Astrocyte of the cerebellum (primary cell): Measurements from ENCODE around the gene CACTIN.

Experiments used
- DNase-seq: peaks from one replicate; pipeline ENCODE4 v3.0.0-alpha.2; 2011; ENCODE audit warnings: low read depth
- H3K4me3 ChIP-seq: 2 replicates; pipeline ENCODE4 v1.5.1; 2011; ENCODE audit warnings: mild to moderate bottlenecking, low read depth, low read length, moderate library complexity
- in situ Hi-C: cut with HindIII; loops from 2 replicates; pipeline ENCODE4 v1.10.0; 2017; ENCODE audit warnings: low sequenced_read_pairs
- TF ChIP-seq, protein P1 (sequence below): IDR thresholded peaks from 2 replicates; pipeline ENCODE4 v1.5.1; 2012; ENCODE audit warnings: low read length, low read depth, moderate library complexity, mild to moderate bottlenecking; ENCODE audit errors: missing control alignments

The CACTIN gene

DNA sequence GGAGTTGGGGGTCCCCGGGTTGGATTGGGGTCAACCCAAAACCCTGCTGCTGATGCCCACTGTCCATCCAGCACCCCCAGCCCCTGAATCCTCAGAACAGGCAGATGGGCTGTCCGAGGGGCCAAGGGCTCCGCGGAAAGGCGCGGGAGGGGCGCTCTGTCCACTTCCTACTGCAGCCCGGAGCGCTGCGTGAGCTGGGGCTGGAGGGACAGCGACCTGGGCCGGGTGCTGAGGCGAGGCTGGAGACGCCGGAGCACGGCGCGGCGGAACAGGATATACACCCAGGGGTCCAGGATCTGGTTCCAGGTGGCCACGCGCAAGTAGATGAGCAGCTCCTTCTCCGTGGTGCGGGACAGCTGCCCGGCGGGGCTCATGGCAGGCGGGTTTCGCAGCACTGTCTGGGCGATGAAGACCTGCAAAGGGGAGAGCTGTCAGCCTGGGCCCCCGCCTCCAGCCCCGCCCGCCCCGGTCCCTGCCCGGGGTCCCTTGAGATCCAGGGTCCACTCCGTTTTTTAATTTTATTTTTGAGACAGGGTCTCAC, 31.0 kb downstream of the CACTIN start:
- TF ChIP-seq, protein P1, sequence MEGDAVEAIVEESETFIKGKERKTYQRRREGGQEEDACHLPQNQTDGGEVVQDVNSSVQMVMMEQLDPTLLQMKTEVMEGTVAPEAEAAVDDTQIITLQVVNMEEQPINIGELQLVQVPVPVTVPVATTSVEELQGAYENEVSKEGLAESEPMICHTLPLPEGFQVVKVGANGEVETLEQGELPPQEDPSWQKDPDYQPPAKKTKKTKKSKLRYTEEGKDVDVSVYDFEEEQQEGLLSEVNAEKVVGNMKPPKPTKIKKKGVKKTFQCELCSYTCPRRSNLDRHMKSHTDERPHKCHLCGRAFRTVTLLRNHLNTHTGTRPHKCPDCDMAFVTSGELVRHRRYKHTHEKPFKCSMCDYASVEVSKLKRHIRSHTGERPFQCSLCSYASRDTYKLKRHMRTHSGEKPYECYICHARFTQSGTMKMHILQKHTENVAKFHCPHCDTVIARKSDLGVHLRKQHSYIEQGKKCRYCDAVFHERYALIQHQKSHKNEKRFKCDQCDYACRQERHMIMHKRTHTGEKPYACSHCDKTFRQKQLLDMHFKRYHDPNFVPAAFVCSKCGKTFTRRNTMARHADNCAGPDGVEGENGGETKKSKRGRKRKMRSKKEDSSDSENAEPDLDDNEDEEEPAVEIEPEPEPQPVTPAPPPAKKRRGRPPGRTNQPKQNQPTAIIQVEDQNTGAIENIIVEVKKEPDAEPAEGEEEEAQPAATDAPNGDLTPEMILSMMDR, result no peak
- no peak overlapping the region for H3K4me3 ChIP-seq
- no peak for DNase-seq
- in situ Hi-C loops, result no loop called here

DNA sequence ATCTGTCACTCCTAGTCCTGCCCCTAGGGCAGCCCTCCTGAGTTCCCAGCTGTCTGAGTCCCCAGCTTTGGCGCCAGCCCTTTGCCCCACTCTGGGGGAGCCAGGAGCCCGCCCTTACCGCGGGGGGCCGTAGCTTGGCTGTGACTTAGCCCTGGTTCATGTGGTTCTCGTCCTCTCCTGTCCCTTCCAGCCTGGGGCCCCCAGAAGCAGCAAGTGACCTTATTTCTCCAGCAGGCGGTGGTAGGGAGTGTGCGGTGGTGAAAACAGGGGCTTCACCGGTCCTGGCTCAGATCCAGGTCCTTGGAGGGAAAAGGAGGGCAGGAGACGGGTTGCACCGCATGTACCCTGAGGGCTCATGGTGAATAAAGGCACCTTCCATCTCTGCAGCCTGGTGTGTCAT, 33.4 kb downstream of the CACTIN start:
- no peak overlapping the region for H3K4me3 ChIP-seq
- TF ChIP-seq, protein P1, result peak; percentile 18
- no peak for DNase-seq
- in situ Hi-C loops, result no loop called here

DNA sequence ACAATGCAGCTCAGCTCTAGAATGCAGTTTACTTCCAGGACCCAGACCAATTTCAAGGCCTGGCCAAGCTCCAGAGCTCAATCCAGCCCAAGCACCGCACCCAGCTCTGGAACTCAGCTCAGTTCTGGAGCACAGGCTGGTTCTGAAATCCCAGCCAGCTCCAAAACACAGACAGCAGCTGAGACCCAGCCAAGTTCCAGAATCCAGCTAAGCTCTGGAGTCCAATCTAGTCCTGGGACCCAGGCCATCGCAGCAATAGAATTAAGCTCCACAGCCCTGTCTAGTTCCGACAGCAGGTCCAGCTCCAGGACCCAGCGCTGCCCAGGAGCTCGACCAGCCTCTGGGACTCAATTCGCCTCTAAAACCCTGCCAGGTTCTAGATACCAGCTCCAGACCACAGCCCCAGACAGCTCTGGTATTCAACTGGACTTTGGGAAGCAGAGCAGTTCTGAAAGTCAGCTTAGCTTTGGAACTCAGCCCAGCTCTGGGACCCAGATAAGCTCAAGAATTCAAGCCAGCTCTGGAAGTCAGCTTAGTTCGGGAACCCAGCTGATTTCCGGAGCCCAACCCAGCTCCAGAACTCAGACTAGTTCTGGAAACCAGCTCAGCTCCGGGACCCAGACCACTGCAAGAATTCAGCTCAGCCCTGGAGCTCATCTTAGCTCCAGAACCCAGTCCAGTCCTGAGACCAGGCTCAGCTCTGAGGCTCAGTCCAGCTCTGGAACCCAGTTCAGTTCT, 34.5 kb downstream of the CACTIN start:
- TF ChIP-seq, protein P1, result no peak
- in situ Hi-C loops, result no loop called here
- no peak overlapping the region for H3K4me3 ChIP-seq
- no peak for DNase-seq

DNA sequence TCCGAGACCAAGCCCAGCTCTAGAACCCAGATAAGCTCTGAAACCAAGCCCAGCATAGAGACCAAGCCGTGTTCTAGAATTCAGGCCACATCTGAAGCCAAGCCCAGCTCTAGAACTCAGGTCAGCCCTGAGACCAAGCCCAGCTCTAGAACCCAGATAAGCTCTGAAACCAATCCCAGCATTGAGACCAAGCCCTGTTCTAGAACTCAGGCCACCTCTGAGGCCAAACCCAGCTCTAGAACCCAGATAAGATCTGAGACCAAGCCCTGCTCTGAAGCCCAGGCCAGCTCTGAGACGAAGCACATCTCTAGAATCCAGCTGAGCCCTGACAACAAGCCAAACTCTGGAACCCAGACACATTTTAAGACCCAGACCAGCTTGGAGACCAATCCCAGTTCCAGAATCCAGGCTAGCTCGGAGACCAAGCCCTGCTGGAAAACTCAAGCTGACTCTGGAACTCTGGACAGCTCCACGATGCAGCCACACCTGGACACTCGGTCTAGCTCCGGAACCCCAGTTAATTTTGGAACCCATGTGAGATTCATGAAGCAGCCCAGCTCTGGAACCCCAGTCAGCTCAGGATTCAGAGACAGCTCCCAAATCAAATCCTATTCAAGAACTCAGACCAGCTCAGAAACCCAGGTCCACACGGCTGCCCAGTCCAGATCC, 35.5 kb downstream of the CACTIN start:
- TF ChIP-seq, protein P1, result no peak
- in situ Hi-C loops, result no loop called here
- H3K4me3 ChIP-seq, result no peak overlapping the region
- no peak for DNase-seq

DNA sequence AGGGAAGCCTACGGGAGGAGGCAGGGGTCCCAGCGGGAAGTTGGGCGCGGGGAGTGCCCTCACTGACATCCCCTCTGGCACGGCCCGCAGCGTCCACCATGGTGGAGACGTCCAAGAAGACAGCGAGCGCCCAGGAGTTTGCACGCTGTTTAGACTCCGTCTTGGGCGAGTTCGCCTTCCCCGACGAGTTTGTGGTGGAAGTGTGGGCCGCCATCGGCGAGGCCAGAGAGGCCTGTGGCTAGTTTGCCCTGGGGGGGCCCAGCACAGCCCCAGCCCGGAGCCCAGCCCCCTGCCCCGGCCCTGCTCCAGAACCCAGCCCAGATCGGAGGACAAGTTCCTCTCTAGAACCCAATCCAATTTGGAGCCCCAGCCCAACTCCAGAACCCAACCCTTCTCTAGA, 36.6 kb downstream of the CACTIN start:
- in situ Hi-C loops, result no loop called here
- TF ChIP-seq, protein P1, result no peak
- DNase-seq, result no peak
- no peak overlapping the region for H3K4me3 ChIP-seq

DNA sequence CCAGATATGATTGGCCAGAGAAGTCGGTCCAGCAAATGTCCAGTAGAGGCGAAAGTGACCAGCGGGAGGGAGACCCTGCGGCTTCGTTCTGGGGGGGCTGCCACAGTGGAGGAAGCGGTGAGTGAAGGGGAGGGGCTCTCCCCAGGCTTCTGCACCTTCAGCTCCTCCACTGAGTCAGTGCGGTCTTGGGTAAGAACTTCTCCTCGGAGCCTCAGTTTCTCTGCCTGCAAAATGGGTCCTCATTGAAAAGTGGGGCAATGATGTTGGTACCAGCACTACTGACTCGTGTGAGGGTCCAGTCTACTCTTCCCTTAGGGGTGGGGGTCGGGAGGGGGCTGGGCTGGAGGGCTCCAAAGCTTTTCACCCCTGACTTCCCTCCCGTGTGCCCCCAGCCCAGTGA, 37.2 kb downstream of the CACTIN start:
- TF ChIP-seq, protein P1, result no peak
- no peak for DNase-seq
- H3K4me3 ChIP-seq, result no peak overlapping the region
- in situ Hi-C loops, result no loop called here
